Smooth muscle cell (in vitro differentiated cells): ENCODE data around the gene RAB11FIP5. TPM values are rescaled to one million over a fixed set of nuclear protein-coding genes. Genes with fewer than 3 reads are reported as not detected.
A peak's percentile ranks its signal among the peaks of the same experiment; 100 is the strongest.
"Not testable (repeated sequence)": the region's sequence is repeated elsewhere in the genome, so short reads cannot be mapped to it uniquely, and the experiment has no call there.

Experiments
- DNase-seq: peaks from one replicate; lab custom pipeline; 2025; ENCODE audit not compliant: unreplicated experiment; lab: John Stamatoyannopoulos, UW
- H2AFZ ChIP-seq: fragments of 200-600 bp; sonication (generic); 2 replicates; pipeline ENCODE4 v1.6.0; 2016; ENCODE audit warnings: antibody characterized with exemption, low read depth, mild to moderate bottlenecking
- H3F3A ChIP-seq: fragments of 200-600 bp; sonication (generic); 2 replicates; pipeline ENCODE4 v1.6.0; 2017; ENCODE audit warnings: antibody characterized with exemption, low read depth
- H3K27ac ChIP-seq: fragments of 200-600 bp; sonication (generic); 2 replicates; pipeline ENCODE4 v1.5.1; 2016; ENCODE audit warnings: low read depth, mild to moderate bottlenecking
- H3K27me3 ChIP-seq: fragments of 200-600 bp; sonication (generic); 2 replicates; pipeline ENCODE4 v1.6.1; 2016; ENCODE audit warnings: low read depth, mild to moderate bottlenecking
- H3K36me3 ChIP-seq: fragments of 200-600 bp; sonication (generic); 2 replicates; pipeline ENCODE4 v1.5.1; 2016; ENCODE audit warnings: low read depth
- H3K4me1 ChIP-seq: fragments of 200-600 bp; sonication (generic); 2 replicates; pipeline ENCODE4 v1.5.1; 2016; ENCODE audit warnings: low read depth
- H3K4me2 ChIP-seq: fragments of 200-600 bp; sonication (generic); 2 replicates; pipeline ENCODE4 v1.6.0; 2016; ENCODE audit warnings: mild to moderate bottlenecking
- H3K4me3 ChIP-seq: fragments of 200-600 bp; sonication (generic); 2 replicates; pipeline ENCODE4 v1.5.1; 2016; ENCODE audit warnings: mild to moderate bottlenecking
- H3K79me2 ChIP-seq: fragments of 200-600 bp; sonication (generic); 2 replicates; pipeline ENCODE4 v1.6.0; 2016; ENCODE audit warnings: low read depth, mild to moderate bottlenecking
- H3K9ac ChIP-seq: fragments of 200-600 bp; sonication (generic); 2 replicates; pipeline ENCODE4 v1.6.0; 2016; ENCODE audit warnings: low read depth
- H3K9me3 ChIP-seq: fragments of 200-600 bp; sonication (generic); replicated peaks from 2 replicates; pipeline ENCODE4 v1.5.1; 2016; ENCODE audit warnings: low read depth
- H4K20me1 ChIP-seq: fragments of 200-600 bp; sonication (generic); 2 replicates; pipeline ENCODE4 v1.6.0; 2016; ENCODE audit warnings: low read depth
- CTCF ChIP-seq: fragments of 200-600 bp; sonication (generic); IDR thresholded peaks from 2 replicates; pipeline ENCODE4 v1.5.1; 2017; ENCODE audit warnings: borderline replicate concordance, mild to moderate bottlenecking, antibody characterized with exemption; ENCODE audit not compliant: insufficient read depth, poor library complexity, severe bottlenecking
- WGBS: methylation state at CpG from one replicate; pipeline ENCODE4 v1.1.7; 2016; ENCODE audit warnings: low lambda C conversion rate; 5-methylcytosine and 5-hydroxymethylcytosine counted together
- polyA plus RNA-seq: library from polyadenylated mRNA; unstranded; fragments of >200 nt; fragmentation: Nextera tagmentation; extraction: Ambion mirVana; gene quantifications from 2 replicates; pipeline ENCODE4 v1.2.1, GENCODE V29; 2016
- total RNA-seq: library from RNA; depleted of rRNA; stranded (reverse); fragments of >200 nt; gene quantifications from 2 replicates; pipeline ENCODE4 v1.2.3, GENCODE V29; 2014

RAB11FIP5 gene
- total and polyA plus RNA-seq, 2 experiments from 2014 or later, result 23.3 to 31.3 TPM

GRCh38 chr2:73068147-73068546, 44.6 kb downstream of the RAB11FIP5 start:
- 100% methylated on average over 2 of the region's 2 CpGs for WGBS
- no peak for TF ChIP-seq CTCF
- Histone ChIP-seq H3K79me2 (peaks cover 45% of the 10 kb centered on the region), H3K9me3 (no peaks in the 10 kb centered on the region), H4K20me1 (peaks cover 17% of the 10 kb centered on the region), H3K4me2 (no peak overlapping the region), H3K27me3 (no peaks in the 10 kb centered on the region), H3K27ac (no peak overlapping the region), H3K4me1 (peaks cover 10% of the 10 kb centered on the region), H3K9ac (no peak overlapping the region), H3F3A (peaks cover 19% of the 10 kb centered on the region), H3K36me3 (no peaks in the 10 kb centered on the region), H2AFZ (no peak overlapping the region), H3K4me3 (no peak overlapping the region)
- no peak for DNase-seq

- no peak for TF ChIP-seq CTCF
- H3K27ac ChIP-seq, result no peak overlapping the region
- no peak overlapping the region for H3K9ac ChIP-seq
- peaks cover 13% of the 10 kb centered on the region for H3F3A ChIP-seq
- H3K79me2 ChIP-seq, result peaks cover 54% of the 10 kb centered on the region
- H3K27me3 ChIP-seq, result no peaks in the 10 kb centered on the region
- no peak overlapping the region for H2AFZ ChIP-seq
- H3K36me3 ChIP-seq, result no peaks in the 10 kb centered on the region
- peaks cover 17% of the 10 kb centered on the region for H4K20me1 ChIP-seq
- no peaks in the 10 kb centered on the region for H3K9me3 ChIP-seq
- peaks cover 7% of the 10 kb centered on the region for H3K4me1 ChIP-seq
- no peak overlapping the region for H3K4me3 ChIP-seq
- no peak overlapping the region for H3K4me2 ChIP-seq
- DNase-seq, result no peak
- WGBS, result 97% methylated on average over 2 of the region's 2 CpGs
Observed at GRCh38 chr2:73067043-73067442, 45.7 kb downstream of the RAB11FIP5 start.

GRCh38 chr2:73065070-73065469, 47.7 kb downstream of the RAB11FIP5 start:
- not testable (repeated sequence) for H3K4me2 ChIP-seq, H3K4me1 ChIP-seq, H3K36me3 ChIP-seq, H3K9me3 ChIP-seq, DNase-seq, H2AFZ ChIP-seq, H3K4me3 ChIP-seq, H3K27me3 ChIP-seq, H3K9ac ChIP-seq
- Histone ChIP-seq H3K79me2 (peaks cover 67% of the 10 kb centered on the region), H3F3A (peaks cover 11% of the 10 kb centered on the region), H4K20me1 (peaks cover 17% of the 10 kb centered on the region), H3K27ac (peak overlapping the region; percentile 84)
- 96% methylated on average over 5 of the region's 5 CpGs for whole genome bisulfite sequencing

- WGBS, result 55% methylated on average over 8 of the region's 8 CpGs
- no peaks in the 10 kb centered on the region for H3K9me3 ChIP-seq
- H3K27ac ChIP-seq, result peak overlapping the region; percentile 84
- no peaks in the 10 kb centered on the region for H3K4me1 ChIP-seq
- no peak overlapping the region for H3K4me3 ChIP-seq
- H3F3A ChIP-seq, result peaks cover 11% of the 10 kb centered on the region
- no peaks in the 10 kb centered on the region for H3K36me3 ChIP-seq
- peak overlapping the region; percentile 38 for H3K9ac ChIP-seq
- H3K4me2 ChIP-seq, result peak overlapping the region; percentile 45
- DNase-seq, result no peak
- H3K79me2 ChIP-seq, result peaks cover 66% of the 10 kb centered on the region
- TF ChIP-seq CTCF, result no peak
- H4K20me1 ChIP-seq, result peaks cover 18% of the 10 kb centered on the region
- H3K27me3 ChIP-seq, result no peaks in the 10 kb centered on the region
- no peak overlapping the region for H2AFZ ChIP-seq
Observed at GRCh38 chr2:73063909-73064875, 48.6 kb downstream of the RAB11FIP5 start.
